Measurements from ENCODE around the gene SUSD2. TPM values are rescaled to one million over a fixed set of nuclear protein-coding genes. Genes with fewer than 3 reads are reported as not detected.
"Not testable (repeated sequence)": the region's sequence is repeated elsewhere in the genome, so short reads cannot be mapped to it uniquely, and the experiment has no call there.

The SUSD2 gene
- 1.2 and 1.6 TPM in 2 replicates for total RNA-seq

- intact Hi-C loops (cut with micrococcal nuclease), result no loop called here
Measured at GRCh38 chr22:24181088-24181995, at the start of gene SUSD2. Gene SUSD2 (plus strand): TSS chr22:24181487. CDS start chr22:24181520, 33 bp downstream.

GRCh38 chr22:24133187-24133965 is 47.9 kb upstream of the SUSD2 start:
- intact Hi-C loops (cut with micrococcal nuclease), result loop anchor here (2.0 kb wide), 1 partner anchor 41 kb away; no protein-coding TSS in a partner anchor

- intact Hi-C loops (cut with micrococcal nuclease), result no loop called here
Measured at GRCh38 chr22:24134090-24134846, 47.0 kb upstream of the SUSD2 start.

- intact Hi-C loops (cut with micrococcal nuclease), result not testable (repeated sequence)
Measured at GRCh38 chr22:24136533-24136932, 44.8 kb upstream of the SUSD2 start.

GRCh38 chr22:24137595-24137994 is 43.7 kb upstream of the SUSD2 start:
- intact Hi-C loops (cut with micrococcal nuclease), result no loop called here

- intact Hi-C loops (cut with micrococcal nuclease), result no loop called here
Measured at GRCh38 chr22:24138649-24139420, 42.5 kb upstream of the SUSD2 start.

- intact Hi-C loops (cut with micrococcal nuclease), result loop anchor here (2.0 kb wide), 1 partner anchor 16 kb away; no protein-coding TSS in a partner anchor
Measured at GRCh38 chr22:24140357-24140756, 40.9 kb upstream of the SUSD2 start.

- intact Hi-C loops (cut with micrococcal nuclease), result loop anchor here (2.0 kb wide), 1 partner anchor 15 kb away; no protein-coding TSS in a partner anchor
Measured at GRCh38 chr22:24141586-24141985, 39.7 kb upstream of the SUSD2 start.

- intact Hi-C loops (cut with micrococcal nuclease), result no loop called here
Measured at GRCh38 chr22:24142241-24142640, 39.0 kb upstream of the SUSD2 start.

- intact Hi-C loops (cut with micrococcal nuclease), result no loop called here
Measured at GRCh38 chr22:24142831-24143230, 38.5 kb upstream of the SUSD2 start.

GRCh38 chr22:24144056-24144777 is 37.1 kb upstream of the SUSD2 start:
- intact Hi-C loops (cut with micrococcal nuclease), result no loop called here

- intact Hi-C loops (cut with micrococcal nuclease), result no loop called here
Measured at GRCh38 chr22:24144778-24145085, 36.6 kb upstream of the SUSD2 start.

GRCh38 chr22:24145446-24146193 is 35.7 kb upstream of the SUSD2 start:
- intact Hi-C loops (cut with micrococcal nuclease), result loop anchor here (1.0 kb wide), 1 partner anchor 12 kb away; no protein-coding TSS in a partner anchor

GRCh38 chr22:24146194-24146616 is 35.1 kb upstream of the SUSD2 start:
- intact Hi-C loops (cut with micrococcal nuclease), result loop anchor here (1.0 kb wide), 1 partner anchor 11 kb away; no protein-coding TSS in a partner anchor

- intact Hi-C loops (cut with micrococcal nuclease), result loop anchor here (1.0 kb wide), 1 partner anchor 10 kb away; no protein-coding TSS in a partner anchor
Measured at GRCh38 chr22:24146791-24147353, 34.4 kb upstream of the SUSD2 start.

GRCh38 chr22:24147666-24148065 is 33.6 kb upstream of the SUSD2 start:
- intact Hi-C loops (cut with micrococcal nuclease), result no loop called here

GRCh38 chr22:24148266-24149197 is 32.8 kb upstream of the SUSD2 start:
- intact Hi-C loops (cut with micrococcal nuclease), result no loop called here

- intact Hi-C loops (cut with micrococcal nuclease), result no loop called here
Measured at GRCh38 chr22:24149198-24149590, 32.1 kb upstream of the SUSD2 start.
